ENCODE results near the gene HMHB1. TPM values are rescaled to one million over a fixed set of nuclear protein-coding genes. Genes with fewer than 3 reads are reported as not detected.

The HMHB1 gene
- total RNA-seq (not detected in 2 replicates), polyA plus RNA-seq (not detected in 2 replicates)

DNA sequence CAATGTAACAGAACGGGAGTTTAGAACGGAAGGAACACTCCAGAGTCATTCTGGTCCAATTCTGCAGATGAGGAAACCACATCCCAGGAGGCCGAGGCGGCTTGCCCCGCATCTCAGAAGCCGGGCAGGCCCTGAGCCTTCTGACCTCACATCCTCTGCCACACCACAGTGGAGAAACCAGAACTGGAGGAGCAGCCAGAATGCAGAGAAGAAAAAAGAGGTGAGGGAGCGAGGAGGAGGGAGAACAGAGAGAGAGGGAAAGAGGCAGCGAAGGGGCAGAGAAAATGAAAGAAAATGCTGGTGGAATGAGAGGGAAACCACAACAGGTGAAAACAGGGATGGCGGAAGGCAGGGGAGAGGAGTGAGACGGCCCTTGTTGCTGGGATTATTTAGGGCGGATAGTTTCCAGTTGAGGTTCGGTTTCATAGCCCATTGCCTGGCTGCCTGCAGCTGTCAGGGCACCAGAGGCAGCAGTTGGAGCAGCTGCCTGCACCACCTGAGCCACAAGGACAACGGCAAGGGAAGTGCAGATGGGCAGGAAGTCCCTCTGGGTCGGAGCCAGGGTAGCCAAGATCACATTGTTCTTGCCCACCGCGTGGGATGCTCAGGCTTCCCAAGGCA, at the start of gene HMHB1:
Gene HMHB1 (plus strand): TSS at position 77 of the 621 bp plus-strand sequence.
- Histone ChIP-seq H2AFZ (no peak within 1 kb of the TSS), H3K36me3 (replicated peaks; ENCODE audit: insufficient read depth, low read depth) (no peaks in the 10 kb centered on the region), H3K79me2 (no peaks in the 10 kb centered on the region), H3K4me2 (no peak within 1 kb of the TSS), H3K9me2 (replicated peaks; ENCODE audit: insufficient read depth) (no peaks in the 10 kb centered on the region), H4K20me1 (ENCODE audit: insufficient read depth, poor library complexity, severe bottlenecking) (no peaks in the 10 kb centered on the region), H3K4me1 (ENCODE audit: insufficient read depth) (no peaks in the 10 kb centered on the region), H3K27me3 (no peaks in the 10 kb centered on the region), H3K9me3 (ENCODE audit: low read depth) (no peaks in the 10 kb centered on the region), H3K4me3 (no peak within 1 kb of the TSS), H3K27ac (no peak within 1 kb of the TSS)
- DNase-seq (ENCODE audit: low spot score), result no peak
- TF ChIP-seq EZH2 (IDR thresholded peaks at IDR 0.05; ENCODE audit: borderline replicate concordance), result no peak
- WGBS (ENCODE audit: low lambda C conversion rate, missing lambda C conversion rate), result 93% methylated on average over 16 of the region's 16 CpGs

DNA sequence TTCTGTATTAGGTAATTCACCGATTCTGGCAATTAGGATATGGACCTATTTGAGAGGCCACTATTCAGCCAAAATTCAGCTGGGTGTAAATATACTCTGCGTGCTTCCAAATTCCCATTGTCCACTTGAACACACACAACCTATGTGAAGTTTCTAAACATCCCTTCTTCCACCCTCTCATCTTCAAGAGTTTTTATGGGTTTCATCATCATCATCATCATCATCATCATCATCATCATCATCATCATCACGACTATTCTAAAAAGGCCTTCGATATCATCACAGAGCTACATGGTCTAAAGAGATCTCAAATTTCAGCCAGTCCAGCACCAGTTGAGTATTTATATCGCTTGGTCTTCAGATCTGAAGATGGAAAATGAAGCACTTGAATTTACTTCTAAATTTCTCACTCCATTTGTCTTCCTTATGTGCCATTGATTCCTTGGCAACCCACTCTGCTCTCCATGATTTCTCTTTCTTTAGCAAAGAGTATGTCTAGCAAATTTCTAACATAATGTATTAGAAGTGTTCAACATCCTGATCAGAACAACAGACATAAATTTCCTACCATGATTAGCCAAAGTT, 49.2 kb upstream of the HMHB1 start:
- H3K27ac ChIP-seq, result no peak overlapping the region
- no peak overlapping the region for H3K4me2 ChIP-seq
- no peaks in the 10 kb centered on the region for H4K20me1 ChIP-seq (ENCODE audit: insufficient read depth, poor library complexity, severe bottlenecking)
- WGBS (ENCODE audit: low lambda C conversion rate, missing lambda C conversion rate), result over 99% methylated on average over 5 of the region's 5 CpGs
- no peaks in the 10 kb centered on the region for H3K27me3 ChIP-seq
- no peaks in the 10 kb centered on the region for H3K36me3 ChIP-seq (replicated peaks; ENCODE audit: insufficient read depth, low read depth)
- H2AFZ ChIP-seq, result no peak overlapping the region
- no peaks in the 10 kb centered on the region for H3K9me3 ChIP-seq (ENCODE audit: low read depth)
- no peak overlapping the region for H3K4me3 ChIP-seq
- H3K9me2 ChIP-seq (replicated peaks; ENCODE audit: insufficient read depth), result no peaks in the 10 kb centered on the region
- no peak for DNase-seq (ENCODE audit: low spot score)
- TF ChIP-seq EZH2 (IDR thresholded peaks at IDR 0.05; ENCODE audit: borderline replicate concordance) (no peak), EZH2phosphoT487 (IDR thresholded peaks at IDR 0.05; ENCODE audit: low read depth, severe bottlenecking, unreplicated experiment) (no peak)
- TF ChIP-seq, protein P1, sequence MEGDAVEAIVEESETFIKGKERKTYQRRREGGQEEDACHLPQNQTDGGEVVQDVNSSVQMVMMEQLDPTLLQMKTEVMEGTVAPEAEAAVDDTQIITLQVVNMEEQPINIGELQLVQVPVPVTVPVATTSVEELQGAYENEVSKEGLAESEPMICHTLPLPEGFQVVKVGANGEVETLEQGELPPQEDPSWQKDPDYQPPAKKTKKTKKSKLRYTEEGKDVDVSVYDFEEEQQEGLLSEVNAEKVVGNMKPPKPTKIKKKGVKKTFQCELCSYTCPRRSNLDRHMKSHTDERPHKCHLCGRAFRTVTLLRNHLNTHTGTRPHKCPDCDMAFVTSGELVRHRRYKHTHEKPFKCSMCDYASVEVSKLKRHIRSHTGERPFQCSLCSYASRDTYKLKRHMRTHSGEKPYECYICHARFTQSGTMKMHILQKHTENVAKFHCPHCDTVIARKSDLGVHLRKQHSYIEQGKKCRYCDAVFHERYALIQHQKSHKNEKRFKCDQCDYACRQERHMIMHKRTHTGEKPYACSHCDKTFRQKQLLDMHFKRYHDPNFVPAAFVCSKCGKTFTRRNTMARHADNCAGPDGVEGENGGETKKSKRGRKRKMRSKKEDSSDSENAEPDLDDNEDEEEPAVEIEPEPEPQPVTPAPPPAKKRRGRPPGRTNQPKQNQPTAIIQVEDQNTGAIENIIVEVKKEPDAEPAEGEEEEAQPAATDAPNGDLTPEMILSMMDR (IDR thresholded peaks at IDR 0.05; ENCODE audit: poor library complexity), result no peak
- H3K4me1 ChIP-seq (ENCODE audit: insufficient read depth), result no peaks in the 10 kb centered on the region
- no peaks in the 10 kb centered on the region for H3K79me2 ChIP-seq

DNA sequence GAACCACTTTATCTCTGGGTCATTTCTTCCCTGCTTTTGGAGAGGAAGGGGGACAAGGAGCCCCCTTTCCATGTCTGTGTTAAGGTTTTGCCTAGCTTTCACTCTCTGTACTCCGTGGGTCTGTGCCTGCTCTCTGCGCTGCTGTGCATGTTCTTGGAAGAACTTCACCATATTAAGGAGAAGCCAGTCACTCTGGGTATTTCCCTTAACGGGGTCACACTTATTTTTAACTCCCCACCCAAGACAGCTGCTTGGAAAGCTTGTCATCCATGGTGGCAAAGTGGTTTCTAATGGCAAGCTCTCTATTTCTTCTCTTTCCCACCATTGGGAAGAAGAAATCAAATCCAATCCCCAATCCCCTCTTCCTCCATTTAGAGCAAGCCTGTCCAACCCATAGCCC, 44.8 kb upstream of the HMHB1 start:
- peaks cover 5% of the 10 kb centered on the region for H3K4me1 ChIP-seq (ENCODE audit: insufficient read depth)
- no peak overlapping the region for H3K27ac ChIP-seq
- no peaks in the 10 kb centered on the region for H4K20me1 ChIP-seq (ENCODE audit: insufficient read depth, poor library complexity, severe bottlenecking)
- H3K9me2 ChIP-seq (replicated peaks; ENCODE audit: insufficient read depth), result no peaks in the 10 kb centered on the region
- no peaks in the 10 kb centered on the region for H3K79me2 ChIP-seq
- WGBS (ENCODE audit: low lambda C conversion rate, missing lambda C conversion rate), result 96% methylated on average over 3 of the region's 3 CpGs
- no peaks in the 10 kb centered on the region for H3K36me3 ChIP-seq (replicated peaks; ENCODE audit: insufficient read depth, low read depth)
- H3K4me2 ChIP-seq, result no peak overlapping the region
- H3K4me3 ChIP-seq, result no peak overlapping the region
- H2AFZ ChIP-seq, result no peak overlapping the region
- H3K9me3 ChIP-seq (ENCODE audit: low read depth), result no peaks in the 10 kb centered on the region
- TF ChIP-seq, protein P1 (IDR thresholded peaks at IDR 0.05; ENCODE audit: poor library complexity), result no peak
- no peak for TF ChIP-seq EZH2 (IDR thresholded peaks at IDR 0.05; ENCODE audit: borderline replicate concordance)
- TF ChIP-seq EZH2phosphoT487 (IDR thresholded peaks at IDR 0.05; ENCODE audit: low read depth, severe bottlenecking, unreplicated experiment), result no peak
- no peaks in the 10 kb centered on the region for H3K27me3 ChIP-seq
- DNase-seq (ENCODE audit: low spot score), result no peak

DNA sequence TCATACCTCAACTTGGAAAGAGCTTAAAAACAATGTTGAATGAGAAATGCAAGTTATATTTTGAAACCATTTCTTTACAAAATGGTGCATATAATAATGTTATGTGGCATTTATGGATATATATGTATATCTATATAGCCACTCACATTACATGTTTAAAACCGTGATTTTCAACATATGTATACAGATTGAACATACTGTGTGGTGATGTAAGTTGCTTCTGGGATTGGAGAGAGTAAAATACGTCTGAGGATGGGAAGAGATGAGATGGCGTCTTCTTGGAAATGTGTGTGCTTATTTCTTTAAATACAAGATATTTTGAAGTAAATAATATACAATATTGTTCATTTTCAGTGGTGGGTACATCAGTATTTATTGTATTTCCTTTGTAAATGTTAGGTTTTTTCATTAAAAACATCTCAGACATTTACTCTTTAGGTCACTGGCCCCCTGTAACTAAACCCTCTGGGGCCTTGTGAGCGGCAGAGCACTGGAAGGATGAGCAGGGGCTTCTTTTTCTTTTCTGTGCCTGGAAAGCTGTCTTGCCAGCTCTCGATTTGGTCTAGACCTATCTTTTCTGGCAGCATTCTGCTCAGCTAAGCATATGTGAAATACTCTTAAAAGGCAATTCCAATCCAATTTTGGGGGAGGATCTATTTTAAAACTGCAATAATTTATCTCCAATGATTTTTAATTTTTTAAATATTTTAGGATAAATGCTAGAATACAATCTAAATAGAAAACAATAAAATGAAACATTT, 42.8 kb upstream of the HMHB1 start:
- DNase-seq (ENCODE audit: low spot score), result no peak
- H3K27ac ChIP-seq, result no peak overlapping the region
- no peaks in the 10 kb centered on the region for H3K9me2 ChIP-seq (replicated peaks; ENCODE audit: insufficient read depth)

More for the DNA sequence above, 42.8 kb upstream of the HMHB1 start:
- Histone ChIP-seq H3K4me1 (ENCODE audit: insufficient read depth) (peaks cover 5% of the 10 kb centered on the region), H3K4me2 (no peak overlapping the region), H3K9me3 (ENCODE audit: low read depth) (no peaks in the 10 kb centered on the region), H4K20me1 (ENCODE audit: insufficient read depth, poor library complexity, severe bottlenecking) (no peaks in the 10 kb centered on the region), H3K4me3 (no peak overlapping the region), H3K27me3 (no peaks in the 10 kb centered on the region), H3K79me2 (no peaks in the 10 kb centered on the region), H2AFZ (no peak overlapping the region), H3K36me3 (replicated peaks; ENCODE audit: insufficient read depth, low read depth) (no peaks in the 10 kb centered on the region)
- WGBS (ENCODE audit: low lambda C conversion rate, missing lambda C conversion rate), result 94% methylated on average over 5 of the region's 5 CpGs
- no peak for TF ChIP-seq EZH2 (IDR thresholded peaks at IDR 0.05; ENCODE audit: borderline replicate concordance)
- no peak for TF ChIP-seq EZH2phosphoT487 (IDR thresholded peaks at IDR 0.05; ENCODE audit: low read depth, severe bottlenecking, unreplicated experiment)
- TF ChIP-seq, protein P1 (IDR thresholded peaks at IDR 0.05; ENCODE audit: poor library complexity), result no peak
